Activated CD8-positive, alpha-beta T cell treated with anti-CD3 and anti-CD28 coated beads, Interleukin-2, amount 10 ng/mL, durations not matched to agents 7 days and 5 days (primary cell): ENCODE data around the gene CHCT1. TPM values are rescaled to one million over a fixed set of nuclear protein-coding genes. Genes with fewer than 3 reads are reported as not detected.

Experiments
- ATAC-seq: fragments of 150-1000 bp; cut with Tn5 transposase; one replicate; pipeline ENCODE4 v1.10.0; 2021; ENCODE audit warnings: moderate library complexity
- CTCF ChIA-PET: fragments of 350-600 bp; sonication (Branson Sonifier 250); formaldehyde crosslinking; loops from one replicate; lab custom pipeline; 2021; ENCODE audit warnings: antibody characterized with exemption; lab: Charles Lee
- POLR2A ChIA-PET: fragments of 350-600 bp; sonication (Branson Sonifier 250); formaldehyde crosslinking; loops from one replicate; lab custom pipeline; 2021; ENCODE audit warnings: antibody characterized with exemption; lab: Charles Lee
- DNase-seq: peaks from one replicate; pipeline ENCODE4 v3.0.0-alpha.2; 2020
- H3K27ac Mint-ChIP-seq: one replicate; pipeline ENCODE4 v1.8.0; 2021; ENCODE audit warnings: mild to moderate bottlenecking, mixed read lengths
- H3K27me3 Mint-ChIP-seq: one replicate; pipeline ENCODE4 v1.8.0; 2021; ENCODE audit warnings: low read depth, mixed read lengths
- H3K36me3 Mint-ChIP-seq: one replicate; pipeline ENCODE4 v1.8.0; 2021; ENCODE audit warnings: low read depth, mixed read lengths
- H3K4me1 Mint-ChIP-seq: one replicate; pipeline ENCODE4 v1.8.0; 2021; ENCODE audit warnings: low read depth, mixed read lengths
- H3K4me3 Mint-ChIP-seq: one replicate; pipeline ENCODE4 v1.8.0; 2021; ENCODE audit warnings: mild to moderate bottlenecking, mixed read lengths
- H3K9me3 Mint-ChIP-seq: one replicate; pipeline ENCODE4 v1.8.0; 2022; ENCODE audit warnings: mixed read lengths; ENCODE audit not compliant: insufficient read depth
- total RNA-seq, 2 experiments: library from RNA; stranded (reverse); gene quantifications; one replicate each; pipeline ENCODE4 v1.2.3, GENCODE V29; 2021

Gene CHCT1
- total RNA-seq, 2 experiments from 2014 or later = not detected

GRCh38 chr17:60447375-60447774 is 25.1 kb downstream of the CHCT1 start:
- ATAC-seq (no peak), DNase-seq (no peak)
- Mint-ChIP-seq H3K27ac (no peak overlapping the region), H3K27me3 (no peaks in the 10 kb centered on the region), H3K4me3 (no peak overlapping the region), H3K9me3 (no peaks in the 10 kb centered on the region), H3K4me1 (no peaks in the 10 kb centered on the region), H3K36me3 (peaks cover 18% of the 10 kb centered on the region)
- ChIA-PET CTCF (no interaction called here), POLR2A (no interaction called here)

- H3K27me3 Mint-ChIP-seq = no peaks in the 10 kb centered on the region
- peaks cover 26% of the 10 kb centered on the region for H3K36me3 Mint-ChIP-seq
- no peak for DNase-seq
- POLR2A ChIA-PET = no interaction called here
- no peak for ATAC-seq
- CTCF ChIA-PET = no interaction called here
- no peak overlapping the region for H3K4me3 Mint-ChIP-seq
- H3K4me1 Mint-ChIP-seq = no peaks in the 10 kb centered on the region
- H3K27ac Mint-ChIP-seq = no peak overlapping the region
- H3K9me3 Mint-ChIP-seq = no peaks in the 10 kb centered on the region
These were observed 28.8 kb downstream of the CHCT1 start for GRCh38 chr17:60451071-60451470.

GRCh38 chr17:60451965-60452364 is 29.7 kb downstream of the CHCT1 start:
- POLR2A ChIA-PET = interaction anchor here (0.7 kb wide), 1 partner anchor 69 kb away, joined by 3 read pairs; no protein-coding TSS in a partner anchor
- H3K4me1 Mint-ChIP-seq = peaks cover 2% of the 10 kb centered on the region
- no peak for ATAC-seq
- peaks cover 31% of the 10 kb centered on the region for H3K36me3 Mint-ChIP-seq
- CTCF ChIA-PET = no interaction called here
- DNase-seq = no peak
- no peak overlapping the region for H3K4me3 Mint-ChIP-seq
- H3K27me3 Mint-ChIP-seq = no peaks in the 10 kb centered on the region
- H3K9me3 Mint-ChIP-seq = no peaks in the 10 kb centered on the region
- no peak overlapping the region for H3K27ac Mint-ChIP-seq

DNA sequence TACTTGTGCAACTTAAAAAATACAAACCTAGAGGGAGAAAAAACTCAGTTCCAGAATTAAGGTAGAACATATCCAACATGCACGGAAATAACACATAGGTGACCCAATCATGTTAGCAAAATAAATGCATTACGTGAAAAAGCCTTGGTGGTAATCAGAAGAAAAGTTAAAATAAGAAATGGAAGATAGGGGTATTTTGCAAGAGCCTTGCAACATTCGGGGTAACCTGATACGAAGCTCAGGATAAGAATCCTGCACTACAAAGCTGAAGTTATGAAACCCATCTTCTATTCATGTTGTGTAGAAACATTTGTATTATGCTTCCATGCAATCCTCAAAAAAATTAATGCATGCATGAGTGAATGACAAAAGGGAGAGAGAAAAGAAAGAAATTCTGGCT is 33.1 kb downstream of the CHCT1 start:
- Mint-ChIP-seq H3K27me3 (no peaks in the 10 kb centered on the region), H3K9me3 (no peaks in the 10 kb centered on the region), H3K4me3 (no peak overlapping the region), H3K36me3 (peaks cover 35% of the 10 kb centered on the region), H3K4me1 (peaks cover 2% of the 10 kb centered on the region), H3K27ac (no peak overlapping the region)
- DNase-seq (no peak), ATAC-seq (no peak)
- CTCF ChIA-PET = no interaction called here
- POLR2A ChIA-PET = no interaction called here

- Mint-ChIP-seq H3K27me3 (no peaks in the 10 kb centered on the region), H3K36me3 (peaks cover 36% of the 10 kb centered on the region)
- ATAC-seq = no peak
These were observed 34.9 kb downstream of the CHCT1 start for GRCh38 chr17:60457148-60457547.

GRCh38 chr17:60461584-60461983 is 39.3 kb downstream of the CHCT1 start:
- ChIA-PET POLR2A (no interaction called here), CTCF (no interaction called here)
- H3K9me3 Mint-ChIP-seq = no peaks in the 10 kb centered on the region
- H3K4me3 Mint-ChIP-seq = no peak overlapping the region
- H3K27me3 Mint-ChIP-seq = no peaks in the 10 kb centered on the region
- DNase-seq = no peak
- peaks cover 39% of the 10 kb centered on the region for H3K36me3 Mint-ChIP-seq
- H3K4me1 Mint-ChIP-seq = no peaks in the 10 kb centered on the region
- ATAC-seq = no peak
- no peak overlapping the region for H3K27ac Mint-ChIP-seq

More at GRCh38 chr17:60457148-60457547, 34.9 kb downstream of the CHCT1 start:
- no peak overlapping the region for H3K27ac Mint-ChIP-seq
- ChIA-PET CTCF (interaction anchor here (1.1 kb wide), 1 partner anchor 113 kb away, joined by 3 read pairs; no protein-coding TSS in a partner anchor), POLR2A (no interaction called here)
- H3K9me3 Mint-ChIP-seq = no peaks in the 10 kb centered on the region
- H3K4me1 Mint-ChIP-seq = peaks cover 2% of the 10 kb centered on the region
- DNase-seq = no peak
- no peak overlapping the region for H3K4me3 Mint-ChIP-seq

DNA sequence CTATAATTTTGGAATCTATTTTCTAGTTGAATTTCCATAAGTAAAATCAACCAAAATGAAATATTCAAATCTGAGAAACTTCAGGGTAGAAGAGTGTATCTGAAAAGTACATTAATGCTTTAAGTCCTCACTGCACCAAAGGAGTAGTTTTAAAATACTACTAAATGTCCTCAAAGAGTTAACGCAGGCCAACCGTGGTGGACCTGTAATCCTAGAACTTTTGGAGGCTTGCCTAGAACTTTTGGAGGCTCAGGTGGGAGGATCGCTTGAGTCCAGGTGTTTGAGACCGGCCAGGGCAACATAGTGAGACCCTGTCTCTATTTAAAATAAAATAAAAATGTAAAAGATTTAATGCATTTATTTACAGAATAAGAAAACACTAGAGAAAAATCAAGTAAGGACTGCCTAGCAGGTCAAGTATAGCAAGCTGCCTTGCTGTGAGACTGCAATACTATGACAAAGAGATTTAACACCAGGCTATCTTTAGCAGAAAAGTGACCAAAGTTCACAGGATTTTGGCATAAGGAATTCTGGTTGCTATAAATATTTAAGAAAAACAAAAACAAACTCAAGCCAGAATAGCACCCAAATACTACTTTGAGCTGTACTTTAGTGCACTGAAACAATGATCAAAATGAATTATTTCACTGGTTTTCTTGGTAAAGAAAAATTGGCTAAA is 41.0 kb downstream of the CHCT1 start:
- POLR2A ChIA-PET = interaction anchor here (0.6 kb wide), 1 partner anchor 291 kb away, joined by 3 read pairs; no protein-coding TSS in a partner anchor
- ATAC-seq (no peak), DNase-seq (no peak)
- Mint-ChIP-seq H3K4me1 (no peaks in the 10 kb centered on the region), H3K4me3 (no peak overlapping the region), H3K9me3 (no peaks in the 10 kb centered on the region), H3K36me3 (peaks cover 28% of the 10 kb centered on the region), H3K27me3 (no peaks in the 10 kb centered on the region), H3K27ac (no peak overlapping the region)
- CTCF ChIA-PET = no interaction called here

GRCh38 chr17:60464343-60464742 is 42.1 kb downstream of the CHCT1 start:
- no peak for DNase-seq
- H3K36me3 Mint-ChIP-seq = peaks cover 23% of the 10 kb centered on the region
- H3K4me1 Mint-ChIP-seq = no peaks in the 10 kb centered on the region
- no peak overlapping the region for H3K4me3 Mint-ChIP-seq
- ChIA-PET CTCF (no interaction called here), POLR2A (no interaction called here)
- H3K9me3 Mint-ChIP-seq = no peaks in the 10 kb centered on the region
- no peak for ATAC-seq
- H3K27me3 Mint-ChIP-seq = no peaks in the 10 kb centered on the region
- no peak overlapping the region for H3K27ac Mint-ChIP-seq

DNA sequence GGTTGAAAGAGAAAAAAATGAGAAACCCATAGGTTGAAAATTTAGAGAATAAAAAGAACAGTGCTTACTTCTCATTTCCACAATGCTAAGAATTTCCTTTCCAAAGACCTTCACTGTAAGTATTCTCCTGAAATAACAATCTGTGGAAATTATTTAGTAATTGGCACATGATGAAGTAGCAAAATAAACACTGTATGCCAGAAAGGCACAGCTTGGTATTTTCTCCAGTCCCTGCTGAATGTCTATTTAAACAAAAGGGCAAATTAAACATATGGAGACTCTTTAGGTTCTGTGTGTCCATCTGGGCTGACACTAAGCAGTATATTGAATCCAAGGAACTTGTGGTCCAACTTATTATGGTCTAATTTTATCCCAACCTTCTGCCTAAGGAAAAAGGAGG is 46.1 kb downstream of the CHCT1 start:
- ChIA-PET CTCF (interaction anchor here (0.6 kb wide), 1 partner anchor 1003 kb away, joined by 3 read pairs; no protein-coding TSS in a partner anchor), POLR2A (no interaction called here)
- H3K4me3 Mint-ChIP-seq = no peak overlapping the region
- no peak overlapping the region for H3K27ac Mint-ChIP-seq
- H3K9me3 Mint-ChIP-seq = peaks cover 7% of the 10 kb centered on the region
- H3K27me3 Mint-ChIP-seq = no peaks in the 10 kb centered on the region
- DNase-seq (no peak), ATAC-seq (no peak)
- peaks cover 45% of the 10 kb centered on the region for H3K36me3 Mint-ChIP-seq
- H3K4me1 Mint-ChIP-seq = peaks cover 6% of the 10 kb centered on the region

DNA sequence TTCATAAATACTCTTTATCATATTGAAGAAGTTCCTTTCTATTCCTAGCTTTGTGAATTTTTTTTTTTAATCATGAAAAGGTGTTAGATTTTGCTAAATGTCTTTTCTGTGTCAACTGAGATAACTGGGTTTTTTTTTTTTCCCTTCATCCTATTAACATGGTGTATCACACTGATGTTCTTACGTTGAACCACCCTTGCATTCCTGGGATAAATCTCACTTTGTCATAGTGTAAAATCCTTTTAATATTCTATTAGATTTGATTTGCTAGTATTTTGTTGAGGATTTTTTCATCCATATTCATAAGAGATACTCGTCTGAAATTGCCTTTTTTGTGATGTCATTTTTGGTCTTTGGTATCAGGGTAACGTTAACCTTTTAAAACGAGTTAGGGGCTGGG is 49.2 kb downstream of the CHCT1 start:
- DNase-seq (no peak), ATAC-seq (no peak)
- H3K4me3 Mint-ChIP-seq = no peak overlapping the region
- no peaks in the 10 kb centered on the region for H3K27me3 Mint-ChIP-seq
- CTCF ChIA-PET = no interaction called here
- H3K27ac Mint-ChIP-seq = no peak overlapping the region
- H3K36me3 Mint-ChIP-seq = peaks cover 39% of the 10 kb centered on the region
- H3K9me3 Mint-ChIP-seq = peaks cover 7% of the 10 kb centered on the region
- POLR2A ChIA-PET = no interaction called here
- peaks cover 6% of the 10 kb centered on the region for H3K4me1 Mint-ChIP-seq

- Mint-ChIP-seq H3K9me3 (peaks cover 7% of the 10 kb centered on the region), H3K36me3 (peaks cover 42% of the 10 kb centered on the region), H3K27ac (no peak overlapping the region), H3K4me1 (peaks cover 6% of the 10 kb centered on the region), H3K4me3 (no peak overlapping the region), H3K27me3 (no peaks in the 10 kb centered on the region)
- ATAC-seq (no peak), DNase-seq (no peak)
- ChIA-PET CTCF (no interaction called here), POLR2A (no interaction called here)
These were observed 50.2 kb downstream of the CHCT1 start for GRCh38 chr17:60472449-60472848.

DNA sequence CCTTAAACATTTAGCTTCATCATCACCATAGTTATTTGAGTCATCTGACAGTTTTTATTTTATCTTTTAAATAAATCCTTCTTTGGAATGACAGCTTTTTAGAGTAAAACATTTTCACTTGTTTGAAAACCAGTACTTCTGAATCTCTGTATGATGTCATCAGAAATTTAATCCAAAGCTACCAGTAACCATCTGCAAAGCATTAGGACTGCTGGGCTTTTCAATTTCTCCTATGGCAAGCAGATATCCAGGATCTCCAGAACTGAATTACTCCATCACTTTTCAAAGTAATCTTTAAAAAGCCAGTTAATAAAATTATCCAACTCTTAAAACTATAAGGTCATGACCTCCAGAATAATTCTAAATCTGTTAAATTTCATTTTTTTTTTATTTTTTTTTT is 51.5 kb downstream of the CHCT1 start:
- Mint-ChIP-seq H3K36me3 (peaks cover 44% of the 10 kb centered on the region), H3K9me3 (peaks cover 7% of the 10 kb centered on the region), H3K4me1 (peaks cover 6% of the 10 kb centered on the region), H3K27me3 (no peaks in the 10 kb centered on the region), H3K27ac (no peak overlapping the region), H3K4me3 (no peak overlapping the region)
- ChIA-PET POLR2A (no interaction called here), CTCF (interaction anchor here (1.0 kb wide), 2 partner anchors 243 to 247 kb away, joined by 3 read pairs; no protein-coding TSS in a partner anchor)
- ATAC-seq (no peak), DNase-seq (no peak)
